Measurements from ENCODE around the gene TRMT61A.

GRCh38 chr14:103517174-103517566, 11.8 kb upstream of the TRMT61A start:
- no peak for TF ChIP-seq EZH2 (IDR thresholded peaks at IDR 0.05; ENCODE audit: insufficient read depth, poor library complexity, severe bottlenecking)
- no peak for TF ChIP-seq EZH2phosphoT487 (IDR thresholded peaks at IDR 0.05; ENCODE audit: insufficient read depth, low read depth)
